ENCODE data around the gene DIPK1A. TPM values are rescaled to one million over a fixed set of nuclear protein-coding genes. Genes with fewer than 3 reads are reported as not detected.

The DIPK1A gene
- total RNA-seq, 1 donor from 2014 or later = 7.2 TPM

Other genes with a start within 250 kb of the DIPK1A start
- 19.5 TPM for gene EVI5, start 176.4 kb downstream of the DIPK1A start, total RNA-seq (ENCODE audit: unreplicated experiment)
- 692 TPM for gene RPL5, start 129.4 kb downstream of the DIPK1A start, total RNA-seq (ENCODE audit: unreplicated experiment)
- gene MTF2, start 117.8 kb upstream of the DIPK1A start, total RNA-seq (ENCODE audit: unreplicated experiment) = 129 TPM
- 24.2 TPM for gene TMED5, start 219.0 kb upstream of the DIPK1A start, total RNA-seq (ENCODE audit: unreplicated experiment)
- gene CCDC18, start 219.3 kb upstream of the DIPK1A start, total RNA-seq (ENCODE audit: unreplicated experiment) = 9.9 TPM